Peyer's patch (tissue), 4 donors: ENCODE measurements around the gene C1QL1.

Experiments
- POLR2A ChIP-seq, 2 donors: fragments of 450-650 bp; IDR thresholded peaks; one replicate each; pipeline ENCODE4 v1.5.1; 2017; ENCODE audit warnings: antibody characterized with exemption in 2 of 2, mild to moderate bottlenecking in 2 of 2, moderate library complexity in 2 of 2
- TF ChIP-seq, protein P1 (sequence below), 6 experiments: fragments of 450-650 bp in 4 of 6; fragments of 200-600 bp in 2 of 6; sonication (generic) in 1 of 6; IDR thresholded peaks; one replicate each; pipeline ENCODE4 v1.5.1; 2017 to 2019; ENCODE audit warnings: antibody characterized with exemption in 6 of 6, mild to moderate bottlenecking in 3 of 6, moderate library complexity in 1 of 6

DNA sequence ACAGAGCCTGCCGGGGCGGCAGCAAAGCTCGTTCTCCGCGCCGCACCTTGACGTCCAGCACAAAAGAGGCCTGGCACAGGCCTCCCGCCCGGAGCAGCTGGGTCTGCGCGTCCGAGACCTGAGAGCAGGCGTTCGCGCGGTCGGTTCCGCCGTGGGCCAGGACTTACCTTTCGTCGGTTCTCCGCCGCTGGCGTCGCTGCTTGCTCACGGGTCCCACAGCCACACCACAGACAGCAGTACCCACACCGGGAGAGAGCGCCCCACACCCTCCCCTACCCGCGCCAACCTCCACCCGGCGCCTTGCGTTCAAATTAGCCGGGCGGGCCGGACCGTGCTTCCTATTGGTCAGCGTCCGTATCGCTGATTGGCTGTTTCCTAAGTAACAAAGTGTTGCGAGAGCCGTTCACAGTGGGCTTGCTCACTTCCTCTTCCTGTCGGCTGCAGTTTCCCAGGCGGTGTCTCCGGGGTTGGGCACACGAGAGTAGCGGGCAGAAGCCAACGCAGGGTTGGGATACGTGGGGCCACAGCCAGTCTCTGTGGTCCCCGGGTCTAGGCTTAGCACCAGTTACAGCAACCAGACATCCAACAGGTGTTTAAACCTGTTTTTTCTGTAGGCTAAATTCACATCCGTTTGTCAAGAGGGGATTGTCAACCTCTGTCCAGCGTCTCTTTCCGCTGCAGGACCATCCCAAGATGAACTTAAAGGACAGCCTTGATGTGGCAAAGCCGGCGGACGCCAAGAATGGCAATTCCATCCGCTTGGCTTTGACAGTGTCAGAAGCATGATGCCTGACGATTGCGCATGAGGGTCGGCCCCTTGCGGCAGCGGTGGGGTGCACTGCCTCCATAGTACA lies 20.4 kb downstream of the C1QL1 start, which contains the start of gene KIF18B:
- TF ChIP-seq, protein P1, sequence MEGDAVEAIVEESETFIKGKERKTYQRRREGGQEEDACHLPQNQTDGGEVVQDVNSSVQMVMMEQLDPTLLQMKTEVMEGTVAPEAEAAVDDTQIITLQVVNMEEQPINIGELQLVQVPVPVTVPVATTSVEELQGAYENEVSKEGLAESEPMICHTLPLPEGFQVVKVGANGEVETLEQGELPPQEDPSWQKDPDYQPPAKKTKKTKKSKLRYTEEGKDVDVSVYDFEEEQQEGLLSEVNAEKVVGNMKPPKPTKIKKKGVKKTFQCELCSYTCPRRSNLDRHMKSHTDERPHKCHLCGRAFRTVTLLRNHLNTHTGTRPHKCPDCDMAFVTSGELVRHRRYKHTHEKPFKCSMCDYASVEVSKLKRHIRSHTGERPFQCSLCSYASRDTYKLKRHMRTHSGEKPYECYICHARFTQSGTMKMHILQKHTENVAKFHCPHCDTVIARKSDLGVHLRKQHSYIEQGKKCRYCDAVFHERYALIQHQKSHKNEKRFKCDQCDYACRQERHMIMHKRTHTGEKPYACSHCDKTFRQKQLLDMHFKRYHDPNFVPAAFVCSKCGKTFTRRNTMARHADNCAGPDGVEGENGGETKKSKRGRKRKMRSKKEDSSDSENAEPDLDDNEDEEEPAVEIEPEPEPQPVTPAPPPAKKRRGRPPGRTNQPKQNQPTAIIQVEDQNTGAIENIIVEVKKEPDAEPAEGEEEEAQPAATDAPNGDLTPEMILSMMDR (IDR thresholded peaks at IDR 0.05), result no peak
- TF ChIP-seq POLR2A (IDR thresholded peaks at IDR 0.05), result peak; percentile 77 to 84
